Stimulated activated CD4-positive, alpha-beta T cell treated with anti-CD3 and anti-CD28 coated beads, Interleukin-1b, Interleukin-23, amount 100 ng/mL, for 24 hours (primary cell): Measurements from ENCODE around the gene TTC9B.

Source experiments
- DNase-seq, 4 experiments: peaks; one replicate each; pipeline ENCODE4 v3.0.0-alpha.2; 2020; ENCODE audit warnings: low read depth in 4 of 4, low spot score in 1 of 4

Gene TTC9B

GRCh38 chr19:40217934-40218890, at the start of gene TTC9B:
TTC9B (minus strand) TSS chr19:40218384; CDS start chr19:40218381, 3 bp downstream.
- peak in 2 of 4 experiments; percentile 28 for DNase-seq

- no peak for DNase-seq
Measured at GRCh38 chr19:40267601-40267997, 49.4 kb upstream of the TTC9B start.

- DNase-seq, result no peak
Measured at GRCh38 chr19:40266912-40267600, 48.9 kb upstream of the TTC9B start.

GRCh38 chr19:40266119-40266518, 47.9 kb upstream of the TTC9B start:
- no peak for DNase-seq

GRCh38 chr19:40265763-40266099, 47.5 kb upstream of the TTC9B start:
- DNase-seq, result no peak

GRCh38 chr19:40265055-40265762, 47.0 kb upstream of the TTC9B start:
- no peak for DNase-seq

- no peak for DNase-seq
Measured at GRCh38 chr19:40264314-40265054, 46.3 kb upstream of the TTC9B start.

- no peak for DNase-seq
Measured at GRCh38 chr19:40263440-40264313, 45.5 kb upstream of the TTC9B start.

- no peak for DNase-seq
Measured at GRCh38 chr19:40262422-40262821, 44.2 kb upstream of the TTC9B start.

- no peak for DNase-seq
Measured at GRCh38 chr19:40261631-40262030, 43.4 kb upstream of the TTC9B start.

GRCh38 chr19:40257096-40257517, 38.9 kb upstream of the TTC9B start:
- DNase-seq, result no peak

- DNase-seq, result no peak
Measured at GRCh38 chr19:40256512-40256911, 38.3 kb upstream of the TTC9B start.

- no peak for DNase-seq
Measured at GRCh38 chr19:40255619-40256166, 37.5 kb upstream of the TTC9B start.

- no peak for DNase-seq
Measured at GRCh38 chr19:40254714-40255418, 36.7 kb upstream of the TTC9B start.

- DNase-seq, result no peak
Measured at GRCh38 chr19:40253611-40254092, 35.5 kb upstream of the TTC9B start.

- no peak for DNase-seq
Measured at GRCh38 chr19:40252395-40252794, 34.2 kb upstream of the TTC9B start.

GRCh38 chr19:40251991-40252390, 33.8 kb upstream of the TTC9B start:
- DNase-seq, result no peak

GRCh38 chr19:40251244-40251643, 33.1 kb upstream of the TTC9B start:
- no peak for DNase-seq

GRCh38 chr19:40249781-40250180, 31.6 kb upstream of the TTC9B start:
- DNase-seq, result no peak
